HUES48 (cell line): ENCODE data around the gene CRYBG3.
A peak's percentile ranks its signal among the peaks of the same experiment; 100 is the strongest.

Experiments used
- H3K27ac ChIP-seq: one replicate; pipeline ENCODE4 v1.7.0; 2013; ENCODE audit warnings: low read depth, low read length, inconsistent platforms
- H3K27me3 ChIP-seq: 2 replicates; pipeline ENCODE4 v1.6.1; 2013; ENCODE audit warnings: mild to moderate bottlenecking, low read length; ENCODE audit not compliant: control insufficient read depth, insufficient read depth
- H3K36me3 ChIP-seq: 2 replicates; pipeline ENCODE4 v1.6.1; 2013; ENCODE audit warnings: low read length; ENCODE audit not compliant: control insufficient read depth, insufficient read depth
- H3K4me1 ChIP-seq: 2 replicates; pipeline ENCODE4 v1.6.1; 2013; ENCODE audit warnings: mild to moderate bottlenecking, low read length; ENCODE audit not compliant: control insufficient read depth, insufficient read depth
- H3K4me3 ChIP-seq: 2 replicates; pipeline ENCODE4 v1.5.1; 2013; ENCODE audit warnings: mild to moderate bottlenecking, low read depth, low read length
- H3K9ac ChIP-seq: 2 replicates; pipeline ENCODE4 v1.6.1; 2013; ENCODE audit warnings: mild to moderate bottlenecking, low read depth, low read length, moderate library complexity
- H3K9me3 ChIP-seq: 2 replicates; pipeline ENCODE4 v1.6.1; 2013; ENCODE audit warnings: low read length; ENCODE audit not compliant: control insufficient read depth, insufficient read depth

CRYBG3 gene

DNA sequence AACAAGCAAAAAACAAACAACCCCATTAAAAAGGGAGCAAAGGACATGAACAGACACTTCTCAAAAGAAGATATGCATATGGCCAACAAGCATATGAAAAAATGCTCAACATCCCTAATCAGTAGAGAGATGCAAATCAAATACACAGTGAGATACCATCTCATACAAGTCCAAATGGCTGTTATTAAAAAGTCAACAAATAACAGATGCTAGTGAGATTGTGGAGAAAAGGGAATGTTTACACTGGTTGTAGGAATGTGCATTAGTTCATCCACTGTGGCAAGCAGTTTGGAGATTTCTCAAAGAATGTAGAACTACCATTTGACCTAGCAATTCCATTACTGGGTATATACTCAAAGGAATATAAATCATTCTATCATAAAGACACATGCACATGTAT lies 105.9 kb downstream of the CRYBG3 start:
- Histone ChIP-seq H3K4me3 (no peak overlapping the region), H3K9me3 (no peaks in the 10 kb centered on the region), H3K36me3 (0 out of 2 replicates have a peak, but pooled peaks cover 3% of the 10 kb centered on the region), H3K4me1 (no peaks in the 10 kb centered on the region), H3K27me3 (no peaks in the 10 kb centered on the region), H3K9ac (no peak overlapping the region), H3K27ac (no peak overlapping the region)

DNA sequence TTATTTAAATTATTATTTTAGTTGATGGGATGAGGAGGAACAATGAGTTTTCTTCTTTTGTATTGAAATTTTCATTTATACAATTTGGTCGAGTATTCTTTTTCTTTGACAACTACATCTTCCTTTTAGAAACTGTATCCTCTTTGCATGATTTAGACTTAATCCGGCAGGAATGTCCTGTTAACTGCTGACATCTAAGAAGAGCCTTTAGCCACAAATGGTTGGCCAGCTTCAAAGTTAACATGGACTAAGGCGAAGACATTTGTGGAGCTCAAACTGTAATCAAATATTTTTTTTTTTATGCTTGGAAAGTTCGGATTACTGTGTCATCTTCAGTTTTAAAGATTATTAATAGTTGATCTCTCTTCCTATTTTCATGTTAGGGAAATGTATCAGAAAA lies 107.2 kb downstream of the CRYBG3 start:
- peaks cover 6% of the 10 kb centered on the region for H3K36me3 ChIP-seq
- H3K4me3 ChIP-seq: no peak overlapping the region
- H3K27me3 ChIP-seq: no peaks in the 10 kb centered on the region
- H3K27ac ChIP-seq: no peak overlapping the region
- no peaks in the 10 kb centered on the region for H3K9me3 ChIP-seq
- H3K9ac ChIP-seq: no peak overlapping the region
- no peaks in the 10 kb centered on the region for H3K4me1 ChIP-seq

- H3K4me1 ChIP-seq: no peaks in the 10 kb centered on the region
- no peaks in the 10 kb centered on the region for H3K9me3 ChIP-seq
- no peak overlapping the region for H3K27ac ChIP-seq
- no peak overlapping the region for H3K4me3 ChIP-seq
- H3K27me3 ChIP-seq: no peaks in the 10 kb centered on the region
- peak overlapping the region; percentile 16; the same call in 1 of the 2 replicates for H3K9ac ChIP-seq
- H3K36me3 ChIP-seq: peaks cover 6% of the 10 kb centered on the region
Measured at GRCh38 chr3:97930018-97930417, 108.2 kb downstream of the CRYBG3 start.

DNA sequence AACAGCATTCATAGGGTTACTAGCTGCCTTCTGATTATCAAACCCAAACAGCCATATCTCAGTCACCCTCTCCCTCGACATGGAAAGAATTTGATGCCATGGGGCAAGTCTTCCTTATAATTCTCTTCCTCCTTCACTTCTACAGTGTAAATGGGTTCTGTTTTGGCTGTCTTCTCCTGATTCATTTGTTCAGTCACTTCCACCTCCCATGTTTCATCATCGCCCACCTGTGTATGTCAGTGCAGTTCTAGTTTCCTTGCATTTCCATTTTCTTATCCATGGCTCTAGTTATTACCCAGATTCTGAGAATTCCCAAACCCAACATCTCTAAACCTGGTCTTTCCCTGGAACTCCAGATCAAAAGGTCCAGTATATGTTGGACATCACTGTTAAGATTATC lies 109.4 kb downstream of the CRYBG3 start:
- Histone ChIP-seq H3K9ac (no peak overlapping the region), H3K36me3 (peaks cover 6% of the 10 kb centered on the region), H3K27me3 (no peaks in the 10 kb centered on the region), H3K27ac (no peak overlapping the region), H3K4me1 (no peaks in the 10 kb centered on the region), H3K9me3 (no peaks in the 10 kb centered on the region), H3K4me3 (no peak overlapping the region)

- no peaks in the 10 kb centered on the region for H3K4me1 ChIP-seq
- no peak overlapping the region for H3K4me3 ChIP-seq
- no peaks in the 10 kb centered on the region for H3K9me3 ChIP-seq
- H3K27me3 ChIP-seq: no peaks in the 10 kb centered on the region
- no peak overlapping the region for H3K27ac ChIP-seq
- H3K9ac ChIP-seq: no peak overlapping the region
- peaks cover 11% of the 10 kb centered on the region for H3K36me3 ChIP-seq
Measured at GRCh38 chr3:97932387-97932801, 110.6 kb downstream of the CRYBG3 start.

DNA sequence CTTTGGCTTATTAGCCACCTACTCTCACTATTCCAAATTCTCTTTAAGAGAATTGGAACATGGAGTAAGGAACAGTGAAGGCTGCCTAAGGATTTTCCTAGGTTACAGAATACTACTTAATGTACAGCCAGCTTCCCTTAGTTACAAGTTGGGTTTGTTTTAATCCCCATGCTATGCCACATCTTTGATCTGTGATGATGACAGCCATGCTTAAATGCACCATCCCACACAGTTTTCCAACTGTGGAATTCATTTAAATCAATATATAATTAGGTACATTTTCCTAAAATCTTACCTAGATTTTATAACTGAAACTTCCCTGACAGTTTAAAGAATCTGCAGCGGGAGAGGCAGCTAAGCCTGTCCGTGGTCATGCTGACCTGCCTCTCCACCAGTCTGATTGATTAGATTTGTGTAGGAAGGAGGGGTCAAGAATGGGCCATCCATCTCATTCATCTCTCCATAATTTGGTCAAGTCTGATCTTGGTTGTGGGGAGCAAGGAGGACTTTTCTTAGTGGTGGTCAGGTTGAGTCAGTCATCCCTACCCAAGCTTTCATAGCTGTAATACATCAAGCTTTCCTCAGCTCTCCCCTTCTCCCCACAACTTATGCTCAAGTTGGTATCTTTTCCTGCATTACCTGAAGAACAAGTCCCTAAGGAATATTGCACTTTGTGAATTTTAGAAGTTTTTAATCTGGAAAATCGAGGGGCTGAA lies 113.3 kb downstream of the CRYBG3 start:
- no peaks in the 10 kb centered on the region for H3K4me1 ChIP-seq
- H3K36me3 ChIP-seq: peaks cover 11% of the 10 kb centered on the region
- H3K27me3 ChIP-seq: no peaks in the 10 kb centered on the region
- H3K9me3 ChIP-seq: no peaks in the 10 kb centered on the region
- H3K9ac ChIP-seq: no peak overlapping the region
- H3K27ac ChIP-seq: no peak overlapping the region
- no peak overlapping the region for H3K4me3 ChIP-seq

GRCh38 chr3:97935842-97936241 lies 114.0 kb downstream of the CRYBG3 start:
- H3K9ac ChIP-seq: no peak overlapping the region
- no peaks in the 10 kb centered on the region for H3K27me3 ChIP-seq
- no peaks in the 10 kb centered on the region for H3K4me1 ChIP-seq
- H3K9me3 ChIP-seq: no peaks in the 10 kb centered on the region
- no peak overlapping the region for H3K27ac ChIP-seq
- no peak overlapping the region for H3K4me3 ChIP-seq
- peaks cover 8% of the 10 kb centered on the region for H3K36me3 ChIP-seq

GRCh38 chr3:97937205-97937604 lies 115.4 kb downstream of the CRYBG3 start:
- H3K4me3 ChIP-seq: no peak overlapping the region
- no peak overlapping the region for H3K27ac ChIP-seq
- H3K4me1 ChIP-seq: no peaks in the 10 kb centered on the region
- H3K9me3 ChIP-seq: no peaks in the 10 kb centered on the region
- H3K27me3 ChIP-seq: no peaks in the 10 kb centered on the region
- H3K9ac ChIP-seq: no peak overlapping the region
- H3K36me3 ChIP-seq: peaks cover 18% of the 10 kb centered on the region

- Histone ChIP-seq H3K9me3 (no peaks in the 10 kb centered on the region), H3K27me3 (no peaks in the 10 kb centered on the region), H3K36me3 (peaks cover 26% of the 10 kb centered on the region), H3K4me1 (no peaks in the 10 kb centered on the region), H3K9ac (no peak overlapping the region), H3K4me3 (no peak overlapping the region), H3K27ac (no peak overlapping the region)
Measured at GRCh38 chr3:97938444-97938843, 116.6 kb downstream of the CRYBG3 start.

GRCh38 chr3:97939401-97939800 lies 117.6 kb downstream of the CRYBG3 start:
- Histone ChIP-seq H3K4me3 (no peak overlapping the region), H3K36me3 (peaks cover 28% of the 10 kb centered on the region), H3K9me3 (no peaks in the 10 kb centered on the region), H3K9ac (no peak overlapping the region), H3K4me1 (no peaks in the 10 kb centered on the region), H3K27me3 (no peaks in the 10 kb centered on the region), H3K27ac (no peak overlapping the region)

DNA sequence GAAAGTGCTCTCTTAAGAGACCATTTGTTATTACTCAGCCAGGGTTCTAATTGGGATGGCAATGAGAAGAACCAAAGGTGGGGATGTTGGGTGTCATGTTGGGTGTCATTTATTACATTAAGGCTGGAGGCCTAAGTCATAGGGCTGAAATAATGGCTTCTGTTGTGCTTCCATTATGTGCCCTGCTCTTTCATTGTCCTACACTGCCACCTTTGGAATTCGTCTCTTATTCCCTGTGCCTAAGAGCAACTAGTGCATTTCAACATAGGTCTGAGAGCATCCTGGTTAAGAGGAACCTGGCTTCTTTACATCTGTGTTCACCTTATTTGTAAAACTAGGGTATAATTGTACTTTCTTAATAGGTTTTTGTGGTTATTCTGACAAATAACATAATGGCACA lies 118.2 kb downstream of the CRYBG3 start:
- Histone ChIP-seq H3K36me3 (peaks cover 31% of the 10 kb centered on the region), H3K9ac (no peak overlapping the region), H3K9me3 (no peaks in the 10 kb centered on the region), H3K27ac (no peak overlapping the region), H3K4me1 (no peaks in the 10 kb centered on the region), H3K4me3 (no peak overlapping the region), H3K27me3 (no peaks in the 10 kb centered on the region)
